ENCODE measurements around the gene FITM1.

DNA sequence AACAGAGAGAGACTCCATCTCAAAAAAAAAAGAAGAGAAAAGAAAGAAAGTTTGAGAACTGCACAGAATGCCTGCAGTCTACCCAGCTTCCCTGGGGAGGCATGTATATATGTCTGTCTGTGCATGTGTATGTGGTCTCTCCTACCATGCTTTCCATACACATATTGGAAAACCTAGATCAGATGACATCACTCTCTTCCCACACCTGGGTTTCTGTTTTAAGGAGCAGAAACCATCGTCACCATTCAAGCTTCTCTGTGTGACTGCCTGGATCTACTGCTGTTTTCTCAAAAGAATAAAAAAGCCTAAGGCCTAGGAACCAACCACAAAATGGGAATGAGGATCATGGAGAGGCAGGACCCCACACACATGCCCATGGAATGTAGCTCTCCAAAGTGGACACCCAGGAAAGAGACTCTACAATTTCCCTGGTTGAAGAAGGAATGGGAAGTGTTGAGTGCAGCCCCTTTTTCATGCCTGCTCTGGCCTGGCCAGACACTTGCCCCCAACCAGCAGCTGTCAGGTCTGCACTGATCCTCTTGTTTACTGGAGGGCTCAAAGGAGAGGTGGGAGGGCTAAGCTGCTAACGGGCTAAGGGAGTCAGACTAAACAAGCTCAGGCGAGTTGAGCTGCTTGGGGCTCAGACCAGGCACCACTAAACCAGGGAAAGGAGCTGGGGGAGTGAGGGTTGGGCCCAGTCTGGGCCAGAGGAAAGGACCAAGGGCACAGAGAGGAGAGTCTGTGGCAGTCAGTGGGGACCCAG is 44.1 kb upstream of the FITM1 start:
- TF ChIP-seq POLR2A (IDR thresholded peaks at IDR 0.05) (no peak), CTCF (IDR thresholded peaks at IDR 0.05) (no peak)
